PFSK-1 (cell line): Measurements from ENCODE around the gene CYS1.

Experiments used
- FOXP2 ChIP-seq: optimal IDR thresholded peaks from 2 replicates; pipeline ENCODE3; 2011; ENCODE audit warnings: borderline replicate concordance, control low read depth, inconsistent platforms; ENCODE audit not compliant: insufficient read depth; ENCODE audit errors: extremely low read length, extremely low read depth
- POLR2AphosphoS5 ChIP-seq: IDR thresholded peaks from 2 replicates; pipeline ENCODE4 v1.6.1; 2012; ENCODE audit warnings: low read depth, mild to moderate bottlenecking, control low read depth, low read length, moderate library complexity
- SIN3A ChIP-seq: IDR thresholded peaks from 2 replicates; pipeline ENCODE4 v1.6.1; 2012; ENCODE audit warnings: mild to moderate bottlenecking, low read length, moderate library complexity, borderline replicate concordance; ENCODE audit not compliant: insufficient read depth
- TAF1 ChIP-seq: IDR thresholded peaks from 2 replicates; pipeline ENCODE4 v1.6.1; 2012; ENCODE audit warnings: low read length, control low read depth, borderline replicate concordance; ENCODE audit not compliant: insufficient read depth
- TF ChIP-seq, protein P1 (sequence below), 2 experiments: IDR thresholded peaks; 2 replicates each; pipeline versions ENCODE4 v1.6.1 to v1.8.0; 2011 to 2012; ENCODE audit warnings: low read depth in 2 of 2, low read length in 2 of 2, control low read depth in 1 of 2, inconsistent platforms in 1 of 2, mild to moderate bottlenecking in 1 of 2, moderate library complexity in 1 of 2; ENCODE audit not compliant: insufficient read depth in 1 of 2

Gene CYS1

DNA sequence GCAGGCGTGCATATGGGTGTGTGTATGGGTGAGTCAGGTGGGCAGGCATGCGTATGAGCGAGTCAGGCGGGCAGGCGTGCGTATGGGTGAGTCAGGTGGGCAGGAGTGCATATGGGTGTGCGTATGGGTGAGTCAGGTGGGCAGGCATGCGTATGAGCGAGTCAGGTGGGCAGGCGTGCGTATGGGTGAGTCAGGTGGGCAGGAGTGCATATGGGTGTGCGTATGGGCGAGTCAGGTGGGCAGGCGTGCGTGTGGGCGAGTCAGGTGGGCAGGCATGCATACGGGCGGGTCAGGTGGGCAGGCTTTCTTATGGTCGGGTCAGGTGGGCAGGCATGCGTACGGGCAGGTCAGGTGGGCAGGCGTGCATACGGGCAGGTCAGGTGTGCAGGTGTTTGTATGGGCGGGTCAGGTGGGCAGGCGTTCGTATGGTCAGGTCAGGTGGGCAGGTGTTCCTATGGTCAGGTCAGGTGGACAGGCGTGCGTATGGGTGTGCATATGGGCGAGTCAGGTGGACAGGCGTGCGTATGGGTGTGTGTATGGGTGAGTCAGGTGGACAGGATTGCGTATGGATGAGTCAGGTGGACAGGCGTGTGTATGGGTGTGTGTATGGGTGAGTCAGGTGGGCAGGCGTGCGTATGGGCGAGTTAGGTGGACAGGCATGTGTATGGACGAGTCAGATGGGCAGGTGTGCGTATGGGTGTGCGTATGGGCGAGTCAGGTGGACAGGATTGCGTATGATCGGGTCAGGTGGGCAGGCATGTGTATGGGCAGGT is 65.6 kb downstream of the CYS1 start:
- no peak for TF ChIP-seq POLR2AphosphoS5
- no peak for TF ChIP-seq FOXP2
- no peak for TF ChIP-seq TAF1
- no peak for TF ChIP-seq SIN3A
- TF ChIP-seq, protein P1, sequence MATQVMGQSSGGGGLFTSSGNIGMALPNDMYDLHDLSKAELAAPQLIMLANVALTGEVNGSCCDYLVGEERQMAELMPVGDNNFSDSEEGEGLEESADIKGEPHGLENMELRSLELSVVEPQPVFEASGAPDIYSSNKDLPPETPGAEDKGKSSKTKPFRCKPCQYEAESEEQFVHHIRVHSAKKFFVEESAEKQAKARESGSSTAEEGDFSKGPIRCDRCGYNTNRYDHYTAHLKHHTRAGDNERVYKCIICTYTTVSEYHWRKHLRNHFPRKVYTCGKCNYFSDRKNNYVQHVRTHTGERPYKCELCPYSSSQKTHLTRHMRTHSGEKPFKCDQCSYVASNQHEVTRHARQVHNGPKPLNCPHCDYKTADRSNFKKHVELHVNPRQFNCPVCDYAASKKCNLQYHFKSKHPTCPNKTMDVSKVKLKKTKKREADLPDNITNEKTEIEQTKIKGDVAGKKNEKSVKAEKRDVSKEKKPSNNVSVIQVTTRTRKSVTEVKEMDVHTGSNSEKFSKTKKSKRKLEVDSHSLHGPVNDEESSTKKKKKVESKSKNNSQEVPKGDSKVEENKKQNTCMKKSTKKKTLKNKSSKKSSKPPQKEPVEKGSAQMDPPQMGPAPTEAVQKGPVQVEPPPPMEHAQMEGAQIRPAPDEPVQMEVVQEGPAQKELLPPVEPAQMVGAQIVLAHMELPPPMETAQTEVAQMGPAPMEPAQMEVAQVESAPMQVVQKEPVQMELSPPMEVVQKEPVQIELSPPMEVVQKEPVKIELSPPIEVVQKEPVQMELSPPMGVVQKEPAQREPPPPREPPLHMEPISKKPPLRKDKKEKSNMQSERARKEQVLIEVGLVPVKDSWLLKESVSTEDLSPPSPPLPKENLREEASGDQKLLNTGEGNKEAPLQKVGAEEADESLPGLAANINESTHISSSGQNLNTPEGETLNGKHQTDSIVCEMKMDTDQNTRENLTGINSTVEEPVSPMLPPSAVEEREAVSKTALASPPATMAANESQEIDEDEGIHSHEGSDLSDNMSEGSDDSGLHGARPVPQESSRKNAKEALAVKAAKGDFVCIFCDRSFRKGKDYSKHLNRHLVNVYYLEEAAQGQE (IDR thresholded peaks at IDR 0.05; ENCODE audit: insufficient read depth in 1 of 2, low read depth in 2 of 2, low read length in 2 of 2): no peak

- TF ChIP-seq FOXP2: no peak
Observed at GRCh38 chr2:10012963-10013461, 67.2 kb downstream of the CYS1 start.

GRCh38 chr2:10009811-10010781 is 70.1 kb downstream of the CYS1 start:
- no peak for TF ChIP-seq TAF1
- no peak for TF ChIP-seq FOXP2
- TF ChIP-seq POLR2AphosphoS5: no peak
- TF ChIP-seq SIN3A: no peak
- TF ChIP-seq, protein P1 (IDR thresholded peaks at IDR 0.05; ENCODE audit: insufficient read depth in 1 of 2, low read depth in 2 of 2, low read length in 2 of 2): no peak

GRCh38 chr2:10009271-10009810 is 70.9 kb downstream of the CYS1 start:
- no peak for TF ChIP-seq TAF1
- TF ChIP-seq SIN3A: no peak
- TF ChIP-seq, protein P1 (IDR thresholded peaks at IDR 0.05; ENCODE audit: insufficient read depth in 1 of 2, low read depth in 2 of 2, low read length in 2 of 2): no peak
- no peak for TF ChIP-seq POLR2AphosphoS5
- TF ChIP-seq FOXP2: no peak

GRCh38 chr2:10008809-10009176 is 71.4 kb downstream of the CYS1 start:
- no peak for TF ChIP-seq FOXP2
- TF ChIP-seq POLR2AphosphoS5: no peak
- TF ChIP-seq, protein P1 (IDR thresholded peaks at IDR 0.05; ENCODE audit: insufficient read depth in 1 of 2, low read depth in 2 of 2, low read length in 2 of 2): no peak
- TF ChIP-seq SIN3A: no peak
- no peak for TF ChIP-seq TAF1
